ENCODE results near the gene GLIS2. TPM values are rescaled to one million over a fixed set of nuclear protein-coding genes. Genes with fewer than 3 reads are reported as not detected.

GLIS2 gene
- polyA plus RNA-seq, 3 donors = 30.6 to 36.8 (median 31.1) TPM

DNA sequence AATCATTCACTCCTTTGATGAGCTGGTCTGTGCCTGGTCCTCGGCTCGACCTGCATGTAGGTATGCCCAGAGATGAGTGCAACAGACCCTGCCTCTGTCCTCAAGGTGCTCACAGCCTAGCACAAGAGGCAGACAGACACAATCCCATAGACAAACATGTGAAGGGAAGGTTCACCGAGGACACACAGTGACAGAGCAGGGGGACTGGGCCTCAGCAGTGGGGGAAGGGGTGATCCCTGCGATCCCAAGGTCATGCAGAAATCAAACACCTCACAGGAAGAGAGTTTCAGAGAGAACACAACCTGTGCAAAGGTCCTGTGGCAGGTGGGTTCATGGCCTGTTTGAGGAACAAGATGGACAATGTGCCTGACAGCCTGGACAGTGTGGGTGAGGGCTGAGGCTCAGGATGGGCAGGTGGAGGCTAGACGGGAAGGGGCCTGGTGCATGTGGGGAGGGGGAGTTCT, 51.6 kb downstream of the GLIS2 start:
- DNase-seq (ENCODE audit: low read depth in 3 of 3, low spot score in 2 of 3) = no peak

DNA sequence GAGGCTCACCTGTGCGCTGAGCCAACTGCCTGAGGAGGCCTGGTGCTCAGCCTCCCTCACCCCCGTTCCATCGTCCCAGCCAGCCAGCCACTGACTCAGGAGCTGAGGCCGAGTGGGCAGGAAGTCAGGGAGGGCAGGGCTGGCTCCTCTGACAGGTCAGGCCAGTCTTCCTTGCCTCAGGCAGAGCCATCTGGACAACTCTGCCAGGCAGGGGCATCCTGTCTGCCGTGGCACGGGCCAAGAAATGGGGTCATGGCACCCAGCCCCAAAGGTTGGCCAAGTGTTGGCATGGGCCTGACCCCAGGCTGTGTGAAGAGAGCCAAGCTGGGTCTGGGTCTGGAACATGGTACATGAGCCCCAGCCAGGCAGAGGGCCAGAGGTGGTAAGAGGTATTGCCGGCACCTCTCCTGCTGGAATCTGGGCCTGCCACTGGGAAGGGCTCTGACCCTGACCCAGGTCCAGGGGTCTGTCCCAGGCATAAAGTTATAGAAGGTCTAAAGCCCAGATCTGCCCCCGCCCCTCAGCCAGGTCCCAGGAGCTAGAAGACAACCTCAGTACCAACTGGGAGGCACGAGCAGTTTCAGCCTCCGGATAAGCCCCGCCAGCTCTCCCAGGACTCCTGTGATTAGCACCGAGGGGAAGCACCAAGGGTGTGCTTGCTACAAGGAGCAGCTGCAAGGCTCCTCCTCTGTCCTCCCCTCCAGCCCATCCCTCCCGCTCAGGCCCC, 53.3 kb downstream of the GLIS2 start:
- DNase-seq (ENCODE audit: low read depth in 3 of 3, low spot score in 2 of 3) = no peak

DNA sequence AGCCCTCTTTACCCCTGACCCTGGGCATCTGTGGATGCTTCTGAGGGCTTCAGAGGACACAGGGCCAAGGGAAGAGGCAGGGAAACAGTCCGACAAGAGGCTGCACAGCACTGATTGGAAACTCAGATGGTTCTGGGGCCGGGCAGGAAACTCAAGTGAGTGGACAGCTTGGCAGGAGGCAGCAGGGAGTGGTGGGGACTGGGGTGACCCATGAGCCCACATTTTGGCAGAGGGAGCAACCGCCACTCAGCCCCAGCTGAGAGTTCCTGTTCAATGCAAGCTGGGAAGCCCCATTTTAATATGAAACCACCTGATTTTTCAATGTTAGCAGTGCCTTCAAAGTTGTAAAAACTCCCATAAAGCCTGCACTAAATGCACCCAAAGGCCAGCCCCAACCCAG, 54.3 kb downstream of the GLIS2 start:
- no peak for DNase-seq (ENCODE audit: low read depth in 3 of 3, low spot score in 2 of 3)

DNA sequence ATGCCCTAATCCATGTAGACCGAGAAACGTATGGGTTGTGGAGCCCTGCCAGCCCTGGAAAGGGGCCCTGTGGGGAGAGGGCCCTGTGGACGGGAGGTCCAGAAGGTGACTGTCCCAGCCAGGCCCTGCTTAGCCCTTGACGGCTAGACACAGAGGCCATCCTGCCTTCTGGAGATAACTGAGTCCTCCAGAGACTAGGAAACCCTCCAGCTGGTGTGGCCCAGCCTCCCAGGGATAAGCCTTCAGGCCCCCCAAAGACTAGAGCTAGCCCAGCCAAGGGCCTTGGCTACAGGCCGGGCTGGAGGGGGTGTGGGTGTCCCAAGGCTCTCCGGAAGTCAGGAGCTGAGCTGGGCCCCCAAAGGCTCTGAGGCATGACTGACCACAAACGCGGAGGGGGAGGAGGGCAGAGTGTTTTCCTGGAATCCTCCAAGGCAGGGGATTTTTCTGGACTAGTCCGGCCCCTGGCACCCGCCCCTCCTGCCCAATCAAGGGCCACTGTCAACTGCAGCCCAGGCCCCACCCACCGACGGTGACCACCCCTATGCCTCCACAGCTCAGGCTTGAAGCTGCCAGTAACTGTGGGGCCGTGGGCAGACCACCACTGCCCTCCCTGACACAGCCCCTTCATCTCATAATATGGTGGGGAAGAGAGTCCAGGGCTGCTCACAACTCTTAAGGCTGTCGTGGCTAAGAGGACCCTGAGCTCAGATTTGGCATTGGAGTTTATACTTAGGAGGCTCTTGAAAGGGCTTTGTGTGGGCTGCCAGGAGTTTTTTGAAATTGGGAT, 54.9 kb downstream of the GLIS2 start:
- DNase-seq (ENCODE audit: low read depth in 3 of 3, low spot score in 2 of 3) = no peak

DNA sequence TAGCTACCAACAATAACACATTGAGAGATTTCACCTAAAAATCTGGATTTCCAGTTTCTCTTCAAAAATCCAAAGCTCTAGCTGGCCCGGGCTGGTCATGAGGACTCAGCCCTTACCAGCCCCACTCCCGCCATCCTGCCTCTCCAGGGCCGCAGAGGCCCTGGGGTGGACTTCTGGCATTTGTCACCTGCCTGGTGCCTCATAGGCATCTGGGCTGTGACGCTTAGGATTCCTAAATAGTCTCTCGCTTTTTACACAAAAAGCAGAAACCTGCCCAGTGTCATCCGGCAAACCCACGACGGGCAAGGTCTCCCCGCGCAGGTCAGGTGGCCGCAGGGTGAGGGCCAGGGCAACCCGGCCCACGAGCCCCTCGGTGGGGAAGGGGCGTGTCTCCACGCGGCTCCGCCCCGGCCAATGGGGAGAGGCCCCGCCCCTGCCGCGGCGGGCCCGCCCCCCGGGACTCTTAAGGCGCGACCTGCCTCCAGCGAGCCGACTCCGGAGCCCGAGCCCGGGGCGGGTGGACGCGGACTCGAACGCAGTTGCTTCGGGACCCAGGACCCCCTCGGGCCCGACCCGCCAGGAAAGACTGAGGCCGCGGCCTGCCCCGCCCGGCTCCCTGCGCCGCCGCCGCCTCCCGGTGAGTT, 55.6 kb downstream of the GLIS2 start, which contains the start of gene VASN:
VASN (plus strand) TSS at position 492 of the 644 bp plus-strand sequence. CDS start 9,030 bp downstream, outside the sequence.
- DNase-seq (ENCODE audit: low read depth in 3 of 3, low spot score in 2 of 3) = no peak

DNA sequence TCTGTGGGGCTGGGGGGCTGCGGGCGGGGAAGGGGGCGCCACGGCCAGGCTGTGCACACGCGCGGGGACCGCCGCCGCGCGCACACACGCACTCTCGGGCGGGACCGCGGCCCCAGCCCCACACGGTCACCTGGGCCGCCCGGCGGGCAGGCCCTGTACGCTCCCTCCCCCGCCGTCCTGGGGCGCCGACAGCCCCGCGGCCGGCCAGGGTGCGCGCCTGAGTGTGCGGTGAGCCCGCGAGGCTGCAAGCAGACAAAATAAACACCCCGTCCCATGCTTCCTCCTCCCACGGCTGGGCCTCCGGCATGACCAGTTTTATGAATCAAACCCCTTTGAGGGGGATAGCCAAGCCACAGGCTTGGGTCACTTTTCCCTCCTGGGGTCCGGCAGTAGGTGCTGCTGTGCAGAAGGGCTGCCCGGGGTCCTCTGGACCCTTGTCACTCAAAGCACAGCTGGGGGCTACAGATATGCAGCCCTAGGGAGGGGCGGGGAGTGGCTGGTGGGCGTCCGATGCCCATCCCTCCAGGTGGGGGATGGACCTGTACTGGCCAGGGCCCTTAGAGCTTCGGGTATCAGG, 56.2 kb downstream of the GLIS2 start:
- no peak for DNase-seq (ENCODE audit: low read depth in 3 of 3, low spot score in 2 of 3)

DNA sequence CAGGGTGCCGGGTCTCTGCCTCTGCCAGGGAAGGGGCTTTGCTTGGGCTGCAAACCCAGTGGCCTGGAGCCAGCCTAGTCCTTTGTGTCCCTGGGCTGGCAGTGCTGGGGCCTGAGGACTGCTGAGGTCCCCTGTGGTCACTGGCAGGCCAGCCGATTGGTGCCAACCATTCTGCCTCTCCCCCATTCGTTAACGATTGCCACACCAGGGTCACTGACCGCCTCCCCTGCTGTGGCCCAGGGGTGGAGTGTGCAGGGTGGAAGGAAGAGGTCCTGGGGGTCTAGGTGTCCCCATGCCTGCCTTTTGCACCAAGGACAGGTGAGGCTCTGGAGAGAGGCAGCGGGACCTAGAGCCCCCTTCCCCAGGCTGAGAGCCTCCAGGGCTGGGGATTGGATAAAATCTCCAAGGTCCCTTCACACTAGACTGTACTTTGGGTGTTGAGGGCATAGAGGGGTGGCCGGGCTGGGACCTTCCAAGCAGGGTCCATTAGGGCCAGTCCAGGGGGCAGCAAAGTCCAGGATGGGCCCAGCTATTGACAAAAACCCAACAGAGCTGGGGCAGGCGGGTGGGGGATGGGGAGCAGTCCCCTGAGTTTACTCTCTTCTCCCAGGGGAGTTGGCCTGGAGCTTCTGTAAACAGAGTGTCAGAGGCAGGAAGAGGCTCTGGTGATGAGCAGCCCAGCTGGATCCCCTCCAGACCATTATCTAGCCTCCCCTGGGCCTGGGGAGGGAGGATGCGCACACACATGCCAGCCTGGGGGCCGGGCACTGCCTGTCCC, 56.9 kb downstream of the GLIS2 start:
- no peak for DNase-seq (ENCODE audit: low read depth in 3 of 3, low spot score in 2 of 3)

DNA sequence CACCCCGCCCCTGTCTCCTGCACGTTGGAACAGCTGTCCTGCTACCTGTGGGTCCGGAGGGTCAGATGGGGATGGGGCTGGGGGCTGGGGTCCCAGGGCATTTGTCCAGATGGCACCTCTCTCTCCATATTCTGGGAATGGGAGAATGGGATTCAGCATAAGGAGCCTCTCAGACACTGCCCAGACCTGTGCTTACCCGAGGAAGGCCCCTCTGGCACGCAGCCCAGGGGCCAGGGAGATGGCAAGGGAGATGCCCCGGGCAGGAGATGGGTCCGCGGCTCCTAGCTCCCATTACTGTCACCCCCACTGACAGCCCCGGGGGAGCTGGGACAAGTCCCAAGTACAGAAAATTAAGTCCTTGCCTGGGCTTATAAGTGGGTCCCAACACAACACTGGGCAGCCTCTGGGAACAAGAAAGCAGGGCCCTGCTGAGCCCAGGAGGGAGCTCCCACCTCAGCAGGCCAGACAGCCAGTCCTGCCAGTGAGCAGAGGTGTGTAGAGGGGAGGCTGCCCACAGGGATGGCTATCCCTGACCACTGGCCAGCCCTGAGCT, 57.6 kb downstream of the GLIS2 start:
- DNase-seq (ENCODE audit: low read depth in 3 of 3, low spot score in 2 of 3) = no peak

DNA sequence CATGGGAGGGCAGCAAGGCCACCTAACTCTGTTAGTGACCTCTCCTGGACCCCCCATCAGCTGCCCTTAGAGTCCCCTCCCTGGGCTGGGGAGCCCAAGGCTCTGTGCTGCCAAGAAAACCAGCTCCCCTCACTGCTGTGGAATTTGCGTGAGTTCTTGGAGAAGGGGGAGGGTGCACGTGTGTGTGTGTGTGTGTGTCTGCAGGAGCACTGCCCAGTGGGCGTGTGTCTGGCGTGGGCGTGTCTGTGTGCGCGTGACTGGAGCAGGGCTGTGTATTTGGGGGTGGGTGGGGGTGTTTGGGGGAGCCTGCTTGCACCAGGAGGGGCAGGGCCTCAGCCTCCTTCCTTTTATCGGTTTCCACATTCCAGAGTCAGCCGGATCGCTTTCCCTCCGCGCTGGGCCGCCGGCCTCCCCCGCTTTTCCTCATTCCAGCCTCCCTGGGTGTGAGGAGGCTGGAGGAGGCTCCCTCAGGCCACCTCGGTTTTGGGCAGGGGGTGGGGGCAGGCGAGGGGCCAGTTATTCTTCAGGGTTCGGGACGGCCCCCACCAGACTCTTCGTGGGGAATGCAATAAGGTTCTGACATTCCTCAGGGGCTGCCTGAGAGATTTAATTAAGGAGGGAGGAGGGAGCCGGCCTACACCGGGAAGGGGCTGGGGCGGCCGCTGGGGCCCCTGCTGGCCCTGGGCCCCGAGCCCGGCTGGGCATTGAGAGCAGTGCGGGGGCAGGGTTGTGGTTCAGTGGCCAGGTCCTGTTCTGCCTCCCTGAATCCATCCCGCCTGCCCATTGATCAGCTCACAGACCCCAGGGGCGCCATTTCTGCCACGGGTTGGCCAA, 58.3 kb downstream of the GLIS2 start:
- DNase-seq (ENCODE audit: low read depth in 3 of 3, low spot score in 2 of 3) = no peak

DNA sequence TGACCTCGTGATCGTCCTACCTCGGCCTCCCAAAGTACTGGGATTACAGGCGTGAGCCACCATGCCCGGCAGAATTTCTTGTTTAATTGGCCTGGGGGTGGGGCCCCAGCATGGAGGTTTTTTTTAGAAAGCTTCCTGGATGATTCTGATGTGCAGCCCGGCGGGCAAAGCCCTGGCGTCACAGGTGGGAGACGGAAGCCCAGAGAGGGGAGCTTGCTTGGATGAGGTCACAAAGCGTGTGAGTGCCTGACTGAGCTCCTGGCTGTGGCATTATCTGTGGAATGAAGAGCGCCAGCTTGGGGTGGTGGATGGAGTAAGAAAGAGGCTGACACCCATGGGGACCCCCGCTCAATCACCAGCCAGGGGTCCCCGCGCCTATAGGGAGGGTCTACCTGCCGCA, 59.9 kb downstream of the GLIS2 start:
- DNase-seq (ENCODE audit: low read depth in 3 of 3, low spot score in 2 of 3) = no peak

DNA sequence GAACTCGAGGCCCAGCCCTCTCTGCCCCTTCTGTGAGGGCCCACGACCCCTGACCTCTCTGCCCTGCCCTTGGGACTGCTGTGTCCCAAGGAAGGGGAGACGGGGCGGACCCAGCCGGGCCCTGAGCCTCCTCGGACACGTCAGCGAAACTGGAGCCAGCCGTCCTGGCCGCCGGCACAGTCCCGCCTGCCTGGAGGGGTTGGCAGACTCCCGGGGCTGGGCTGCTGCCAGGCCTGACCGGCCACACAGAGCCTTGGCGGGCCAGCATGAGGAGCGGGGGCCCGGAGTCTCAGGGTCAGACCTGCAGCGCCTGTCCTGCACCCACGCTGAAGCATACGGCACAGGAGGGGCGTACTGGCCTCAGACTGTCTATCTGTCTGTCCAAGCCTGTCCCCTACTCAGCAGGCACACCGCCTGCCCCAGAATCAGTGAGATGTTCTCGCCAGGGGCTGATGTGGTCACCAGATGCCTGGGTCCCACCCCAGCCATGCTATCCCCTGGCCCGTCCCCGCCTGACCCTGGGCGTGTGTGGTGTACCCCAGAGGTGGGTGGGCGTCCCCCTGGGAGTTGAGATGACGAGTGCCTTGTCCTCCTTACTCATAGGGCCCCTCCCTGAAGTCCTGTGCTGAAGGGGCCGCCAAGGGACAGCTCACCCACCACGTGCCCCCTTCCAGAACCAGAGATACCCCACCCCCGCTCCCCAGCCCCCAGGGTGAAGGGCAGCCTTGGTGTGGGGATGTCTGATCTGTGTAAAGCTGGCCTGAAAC, 60.4 kb downstream of the GLIS2 start:
- DNase-seq (ENCODE audit: low read depth in 3 of 3, low spot score in 2 of 3) = no peak

DNA sequence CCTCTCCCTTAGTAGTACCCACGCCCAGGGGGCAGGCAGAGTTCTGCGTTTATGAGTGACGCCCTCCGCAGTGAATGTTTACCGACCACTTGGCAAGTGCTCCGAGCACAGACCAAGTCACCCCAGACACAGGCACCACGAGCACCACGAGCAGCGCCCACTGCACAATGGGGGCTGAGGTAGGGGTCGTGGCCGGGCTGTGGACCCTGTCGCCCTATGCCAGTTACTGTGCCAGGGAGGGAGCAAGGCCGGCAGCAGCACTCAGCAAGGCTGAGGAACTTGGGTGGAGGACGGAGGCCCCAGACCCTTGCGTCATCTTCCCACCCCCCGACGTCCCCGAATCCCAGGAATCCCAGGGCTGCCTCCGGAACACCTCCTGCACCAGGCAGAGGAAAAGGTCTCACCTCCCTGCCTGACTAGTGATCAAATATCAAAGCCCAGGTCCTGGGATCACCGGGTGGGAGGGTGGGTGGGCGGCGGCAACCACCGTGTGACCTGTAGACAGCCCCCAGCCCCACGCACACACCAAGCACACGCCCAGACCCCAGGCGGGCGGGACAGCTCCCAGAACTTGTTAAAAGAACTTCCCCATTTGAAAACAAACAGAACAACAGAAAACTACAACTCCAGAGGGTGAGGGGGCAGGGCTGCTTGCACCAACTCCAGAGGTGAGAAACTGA, 61.2 kb downstream of the GLIS2 start:
- no peak for DNase-seq (ENCODE audit: low read depth in 3 of 3, low spot score in 2 of 3)

DNA sequence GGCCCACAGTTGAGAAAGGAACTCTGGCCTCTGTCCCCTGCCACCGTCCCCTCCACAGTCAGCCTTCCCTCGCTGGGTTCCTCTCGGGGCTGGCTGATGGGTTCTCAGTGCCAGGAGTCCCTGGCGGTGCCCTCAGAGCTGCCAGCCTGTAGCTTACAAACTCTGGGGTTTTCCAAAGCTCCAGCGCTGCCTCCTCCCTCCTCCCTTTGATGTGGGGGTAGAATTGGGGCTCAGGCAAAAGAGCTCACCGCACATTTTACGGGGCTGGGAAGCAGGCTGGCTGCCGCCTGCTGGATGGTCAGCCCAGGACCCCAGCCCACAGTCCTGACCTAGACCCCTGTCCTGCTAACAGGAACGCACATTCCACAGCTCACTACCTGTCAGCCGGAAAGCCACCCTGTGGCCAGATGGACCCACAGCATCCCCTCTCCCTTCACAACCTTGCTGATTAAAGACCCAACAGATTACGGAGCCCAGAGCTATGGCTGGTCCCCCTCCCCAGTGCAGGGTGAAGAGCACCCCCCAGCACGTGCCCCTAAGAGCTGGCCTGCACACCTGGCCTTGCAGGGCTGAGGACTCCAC, 61.8 kb downstream of the GLIS2 start:
- DNase-seq (ENCODE audit: low read depth in 3 of 3, low spot score in 2 of 3) = no peak

DNA sequence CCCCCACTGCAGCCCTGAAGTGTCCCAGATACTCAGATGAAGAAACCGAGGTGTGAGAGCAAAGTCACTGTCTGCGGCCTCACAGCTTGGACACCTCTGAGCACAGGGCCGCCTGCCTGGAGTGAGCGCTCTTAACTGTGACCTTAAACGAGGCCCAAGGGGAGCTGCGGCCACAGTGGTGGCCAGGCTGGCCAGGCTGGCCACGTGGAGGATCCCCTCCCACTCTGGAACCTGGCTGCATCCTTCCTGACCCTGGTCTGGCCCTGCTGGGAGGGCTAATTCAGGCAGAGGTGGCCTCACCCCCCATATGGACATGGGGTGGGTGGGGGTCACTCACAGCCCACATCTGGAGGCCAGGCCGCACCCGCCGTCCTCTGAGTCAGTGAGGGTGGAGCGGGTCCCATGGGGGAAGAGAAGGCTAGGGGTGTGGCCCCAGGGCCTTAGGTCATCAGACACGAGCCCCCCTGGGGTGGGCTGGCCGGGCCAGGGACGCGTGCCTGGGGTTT, 62.3 kb downstream of the GLIS2 start:
- no peak for DNase-seq (ENCODE audit: low read depth in 3 of 3, low spot score in 2 of 3)

DNA sequence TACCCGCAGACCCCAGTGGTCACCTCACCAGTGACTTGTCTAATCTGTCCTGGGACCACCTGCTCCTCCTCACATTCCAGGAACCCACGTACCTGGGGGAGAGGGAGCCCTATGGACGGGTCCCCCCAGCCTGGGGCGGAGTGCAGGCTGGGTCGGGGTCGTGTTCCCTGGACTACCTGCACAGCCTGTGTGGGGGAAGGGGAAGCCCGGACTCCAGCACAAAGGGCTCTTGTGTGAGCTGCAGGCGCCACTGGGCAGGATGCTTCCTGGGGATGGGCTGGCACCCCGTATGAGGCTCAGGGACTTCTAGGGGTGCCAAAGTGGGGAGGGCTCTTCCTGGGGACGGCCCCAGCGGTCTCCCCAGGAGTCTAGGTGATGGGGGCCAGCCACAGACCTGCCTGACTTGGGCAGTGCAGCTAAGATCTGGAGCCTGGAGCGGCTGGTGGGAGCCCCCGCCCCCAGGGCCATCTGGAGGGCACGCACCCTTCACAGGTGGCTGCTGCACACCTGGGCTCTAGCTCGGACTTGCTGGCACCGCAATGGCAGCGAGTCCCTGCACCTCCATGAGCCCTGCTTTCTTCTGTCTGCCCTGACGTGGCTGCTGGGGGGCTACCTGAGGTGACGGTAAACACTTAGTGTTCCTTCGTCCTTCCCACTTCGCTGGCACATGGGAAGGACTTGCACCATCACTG, 63.3 kb downstream of the GLIS2 start:
- DNase-seq (ENCODE audit: low read depth in 3 of 3, low spot score in 2 of 3) = no peak

DNA sequence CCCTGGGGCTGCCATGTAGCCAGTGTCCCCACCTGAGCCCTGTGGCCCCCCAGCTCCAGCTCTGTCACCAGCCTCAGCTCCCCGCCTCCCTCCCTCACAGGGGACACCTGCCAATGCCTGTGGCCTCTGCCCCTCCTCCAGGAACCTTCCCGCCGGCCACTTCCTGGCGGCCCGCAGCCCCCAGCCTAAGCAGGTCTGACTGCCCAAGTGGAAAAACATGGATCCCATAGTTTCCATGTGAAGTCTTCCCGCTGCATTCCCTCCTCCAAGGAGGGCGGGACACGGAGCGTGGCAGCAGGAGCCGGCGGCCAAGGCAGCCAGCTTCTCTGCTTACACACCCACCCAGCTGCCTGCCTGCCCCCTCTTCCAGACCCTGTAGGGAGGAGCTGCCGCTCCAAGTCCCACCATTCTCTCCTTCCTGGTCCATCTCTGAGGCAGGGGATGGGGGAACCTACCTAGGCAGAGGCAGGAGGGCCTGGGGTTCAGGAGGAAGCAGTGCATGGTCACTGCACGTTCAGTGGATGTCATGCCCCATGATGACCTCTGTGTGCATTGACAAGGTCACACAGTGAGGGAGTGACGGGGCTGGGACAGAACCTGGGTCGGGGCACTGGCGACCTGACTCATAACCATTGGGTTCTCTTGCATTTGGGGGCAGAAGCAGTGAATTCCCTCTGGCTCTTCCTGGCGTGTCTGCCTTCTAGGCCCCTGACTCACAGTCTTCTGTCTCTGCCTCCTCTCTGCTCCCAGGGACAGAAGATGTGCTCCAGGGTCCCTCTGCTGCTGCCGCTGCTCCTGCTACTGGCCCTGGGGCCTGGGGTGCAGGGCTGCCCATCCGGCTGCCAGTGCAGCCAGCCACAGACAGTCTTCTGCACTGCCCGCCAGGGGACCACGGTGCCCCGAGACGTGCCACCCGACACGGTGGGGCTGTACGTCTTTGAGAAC, 64.5 kb downstream of the GLIS2 start:
- no peak for DNase-seq (ENCODE audit: low read depth in 3 of 3, low spot score in 2 of 3)
